ENCODE results near the gene C6.

The C6 gene

GRCh38 chr5:41115281-41115680, 98.1 kb downstream of the C6 start:
- DNase-seq: no peak

GRCh38 chr5:41112486-41113455, 100.6 kb downstream of the C6 start:
- no peak for DNase-seq

GRCh38 chr5:41109186-41109585, 104.1 kb downstream of the C6 start:
- no peak for DNase-seq

- DNase-seq: no peak
Observed at GRCh38 chr5:41102341-41102740, 111.0 kb downstream of the C6 start.

GRCh38 chr5:41097642-41098041, 115.7 kb downstream of the C6 start:
- DNase-seq: no peak

GRCh38 chr5:41095324-41096101, 117.8 kb downstream of the C6 start:
- DNase-seq: no peak

GRCh38 chr5:41094871-41095270, 118.5 kb downstream of the C6 start:
- no peak for DNase-seq

- DNase-seq: no peak
Observed at GRCh38 chr5:41093803-41094202, 119.5 kb downstream of the C6 start.

Measured in activated gamma-delta T cell treated with Interleukin-2 at 50 U/mL for 16 hours (primary cell).